Heart right ventricle (tissue), 16 donors: ENCODE measurements around the gene AGAP1. TPM values are rescaled to one million over a fixed set of nuclear protein-coding genes. Genes with fewer than 3 reads are reported as not detected.

Source experiments
- ATAC-seq, 8 donors: fragments of 200-7000 bp; cut with Tn5 transposase; one replicate each; pipeline ENCODE4 v1.9.1; 2020; ENCODE audit warnings: mild to moderate bottlenecking in 8 of 8, moderate library complexity in 8 of 8, moderate number of reproducible peaks in 1 of 8
- DNase-seq, 2 donors: peaks; one replicate each; pipeline ENCODE4 v3.0.0-alpha.2; 2020
- H3K27ac ChIP-seq, 10 donors: fragments of 200-600 bp; sonication (generic) in 2 of 10; one replicate each; pipeline versions ENCODE4 v1.5.0 to v1.8.0; 2020 to 2022; ENCODE audit warnings: mild to moderate bottlenecking in 3 of 10
- H3K27me3 ChIP-seq, 7 donors: fragments of 200-600 bp; one replicate each; pipeline ENCODE4 v1.8.0; 2021 to 2022; ENCODE audit warnings: mild to moderate bottlenecking in 2 of 7
- H3K36me3 ChIP-seq, 9 donors: fragments of 200-600 bp; sonication (generic) in 1 of 9; one replicate each; pipeline versions ENCODE4 v1.5.0 to v1.8.0; 2020 to 2022; ENCODE audit warnings: mild to moderate bottlenecking in 2 of 9
- H3K4me1 ChIP-seq, 9 donors: fragments of 200-600 bp; sonication (generic) in 1 of 9; one replicate each; pipeline versions ENCODE4 v1.5.0 to v1.8.0; 2020 to 2022; ENCODE audit warnings: mild to moderate bottlenecking in 4 of 9
- H3K4me3 ChIP-seq, 10 donors: fragments of 200-600 bp; sonication (generic) in 2 of 10; one replicate each; pipeline versions ENCODE4 v1.5.0 to v1.8.0; 2020 to 2022; ENCODE audit warnings: mild to moderate bottlenecking in 7 of 10, moderate library complexity in 2 of 10
- H3K9me3 ChIP-seq, 11 donors: fragments of 200-600 bp in 10 of 11; sonication (generic) in 2 of 11; one replicate each; pipeline versions ENCODE4 v1.5.0 to v1.8.0; 2013 to 2022; ENCODE audit warnings: mild to moderate bottlenecking in 2 of 11, control low read depth in 1 of 11, moderate library complexity in 1 of 11
- WGBS, 2 donors: extraction: QIAGEN DNeasy Blood & Tissue Kit; methylation state at CpG; one replicate each; pipeline ENCODE4 v1.1.7; 2013; ENCODE audit warnings: inconsistent platforms in 1 of 2; 5-methylcytosine and 5-hydroxymethylcytosine counted together
- intact Hi-C, 10 donors: fragments of 100-400 bp; cut with DNase I; formaldehyde crosslinking; loops; one replicate each; pipeline versions ENCODE4 v1.11.1 to v1.14.2; 2022
- polyA plus RNA-seq, 2 donors: library from polyadenylated mRNA; stranded (reverse); fragments of 200-250 nt; gene quantifications; one replicate each; pipeline ENCODE4 v1.2.3, GENCODE V29; 2013
- total RNA-seq, 10 donors: library from RNA; stranded (reverse); fragmentation: NEBNext Ultra II Directional in 3 of 10; extraction: Animal tissue kit (Norgen Biotek cat#: 25700) in 3 of 10; gene quantifications; one replicate each; pipeline versions ENCODE4 v1.2.1 to v1.2.4, GENCODE V29; 2021 to 2023
- TF ChIP-seq, protein P1 (sequence below), 9 donors: fragments of 200-600 bp; sonication (generic) in 2 of 9; IDR thresholded peaks; one replicate each; pipeline versions ENCODE4 v1.5.0 to v1.8.0; 2021 to 2022; ENCODE audit warnings: antibody characterized with exemption in 9 of 9, mild to moderate bottlenecking in 5 of 9, moderate library complexity in 1 of 9
- donor health status: Arrhythmogenic right ventricular cardiomyopathy.
- donor health status: ischemic (EF 13 %, LVEDD 7.1; RV severe dilation, severe dysfunction).
- donor health status: healthy with polysubstance abuse.
- donor health status: DM: no; HTN: yes; CAD: no.
- donor health status: DM: no; HTN: no; CAD: no.
- donor health status: ischemic (EF 25% LVEDD 6.9; RV normal size, moderate dysfunction).
- donor health status: ischemic (EF 25% LVEDD 5.7; RV mildly dilated, moderate dysfunction).
- donor health status: healthy.
- donor health status: DM: yes; HTN: yes; CAD: no.
- donor health status: Ischemic cardiomyopathy.
- donor health status: ischemic (EF 35%, LVEDD 5.7; RV mildly dilated, moderate dysfunction).
- donor health status: nonischemic (EF 11% LVEDD 7.7; RV severe dilation, severe dysfunction).
- donor health status: DM: yes; HTN: yes; CAD: no.
- donor health status: PGD.
- donor health status: ischemic (EF 29% LVEDD 5.4; RV normal size, mild dysfunction).
- donor health status: nonischemic (EF 23%, LVEDD 6.1; RV moderate dilation, normal function).

AGAP1 gene
- total and polyA plus RNA-seq, 12 donors, result 3.5 to 29.2 (median 19.4) TPM

DNA sequence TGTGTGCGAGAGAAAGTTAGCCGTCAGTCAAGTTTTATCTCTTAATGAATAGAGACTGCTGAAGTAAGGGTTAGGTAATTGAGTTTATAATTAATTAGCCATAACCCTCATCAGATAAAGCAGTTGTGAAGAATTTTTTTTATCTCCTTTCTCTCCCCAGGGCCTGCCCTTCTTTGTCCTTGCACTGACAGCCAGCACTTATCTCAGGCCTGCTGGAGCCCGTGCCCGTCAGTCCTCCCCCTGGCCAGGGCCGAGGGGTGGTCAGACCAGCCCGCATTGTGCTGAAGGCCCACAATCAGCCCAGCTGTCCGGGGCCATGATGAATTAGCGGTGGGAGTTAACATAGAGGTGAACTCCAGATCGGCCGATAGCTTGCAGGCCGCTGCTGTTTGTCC, 358.7 kb downstream of the AGAP1 start:
- no peak for DNase-seq
- H3K9me3 ChIP-seq, result no peaks in the 10 kb centered on the region
- peaks cover 0 to 7% (median 0%) of the 10 kb centered on the region in 9 donors for H3K4me1 ChIP-seq
- intact Hi-C loops, result no loop called here
- ATAC-seq, result peak in 3 of 8 donors; percentile 34 to 50 (median 45)
- H3K27ac ChIP-seq, result no peak overlapping the region
- no peak overlapping the region for H3K4me3 ChIP-seq
- 59 to 73% methylated on average over 11 of the region's 11 CpGs for WGBS, 2 donors
- TF ChIP-seq, protein P1, sequence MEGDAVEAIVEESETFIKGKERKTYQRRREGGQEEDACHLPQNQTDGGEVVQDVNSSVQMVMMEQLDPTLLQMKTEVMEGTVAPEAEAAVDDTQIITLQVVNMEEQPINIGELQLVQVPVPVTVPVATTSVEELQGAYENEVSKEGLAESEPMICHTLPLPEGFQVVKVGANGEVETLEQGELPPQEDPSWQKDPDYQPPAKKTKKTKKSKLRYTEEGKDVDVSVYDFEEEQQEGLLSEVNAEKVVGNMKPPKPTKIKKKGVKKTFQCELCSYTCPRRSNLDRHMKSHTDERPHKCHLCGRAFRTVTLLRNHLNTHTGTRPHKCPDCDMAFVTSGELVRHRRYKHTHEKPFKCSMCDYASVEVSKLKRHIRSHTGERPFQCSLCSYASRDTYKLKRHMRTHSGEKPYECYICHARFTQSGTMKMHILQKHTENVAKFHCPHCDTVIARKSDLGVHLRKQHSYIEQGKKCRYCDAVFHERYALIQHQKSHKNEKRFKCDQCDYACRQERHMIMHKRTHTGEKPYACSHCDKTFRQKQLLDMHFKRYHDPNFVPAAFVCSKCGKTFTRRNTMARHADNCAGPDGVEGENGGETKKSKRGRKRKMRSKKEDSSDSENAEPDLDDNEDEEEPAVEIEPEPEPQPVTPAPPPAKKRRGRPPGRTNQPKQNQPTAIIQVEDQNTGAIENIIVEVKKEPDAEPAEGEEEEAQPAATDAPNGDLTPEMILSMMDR (IDR thresholded peaks at IDR 0.05), result no peak
- no peaks in the 10 kb centered on the region for H3K27me3 ChIP-seq
- no peaks in the 10 kb centered on the region for H3K36me3 ChIP-seq

DNA sequence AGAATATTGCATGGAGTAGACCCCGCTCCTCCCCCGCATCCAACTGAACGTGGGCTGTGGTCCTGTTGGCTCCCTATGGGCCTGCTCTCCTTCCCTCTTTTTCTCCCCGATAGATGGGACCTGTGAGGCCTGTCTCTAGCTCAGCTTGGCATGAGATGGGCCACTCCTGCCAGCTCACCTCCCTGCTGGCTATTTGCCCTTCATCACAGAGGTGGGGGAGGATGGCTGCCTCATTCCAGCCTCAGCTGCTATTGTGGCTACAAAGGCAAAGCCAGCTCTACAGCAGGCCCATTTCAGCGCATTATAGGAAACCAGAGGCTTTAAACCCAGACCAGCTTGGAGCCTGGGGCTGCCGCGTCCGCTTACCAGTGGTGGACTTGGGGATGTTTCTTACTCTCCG, 360.4 kb downstream of the AGAP1 start:
- H3K9me3 ChIP-seq, result no peaks in the 10 kb centered on the region
- intact Hi-C loops, result no loop called here
- WGBS, 2 donors, result 84 to 87% methylated on average over 9 of the region's 9 CpGs
- DNase-seq (no peak), ATAC-seq (peak in 5 of 8 donors; percentile 43 to 68 (median 49))
- TF ChIP-seq, protein P1 (IDR thresholded peaks at IDR 0.05), result no peak
- H3K4me1 ChIP-seq, result peaks cover 0 to 23% (median 0%) of the 10 kb centered on the region in 9 donors
- H3K36me3 ChIP-seq, result no peaks in the 10 kb centered on the region
- no peaks in the 10 kb centered on the region for H3K27me3 ChIP-seq
- no peak overlapping the region for H3K27ac ChIP-seq
- H3K4me3 ChIP-seq, result no peak overlapping the region

DNA sequence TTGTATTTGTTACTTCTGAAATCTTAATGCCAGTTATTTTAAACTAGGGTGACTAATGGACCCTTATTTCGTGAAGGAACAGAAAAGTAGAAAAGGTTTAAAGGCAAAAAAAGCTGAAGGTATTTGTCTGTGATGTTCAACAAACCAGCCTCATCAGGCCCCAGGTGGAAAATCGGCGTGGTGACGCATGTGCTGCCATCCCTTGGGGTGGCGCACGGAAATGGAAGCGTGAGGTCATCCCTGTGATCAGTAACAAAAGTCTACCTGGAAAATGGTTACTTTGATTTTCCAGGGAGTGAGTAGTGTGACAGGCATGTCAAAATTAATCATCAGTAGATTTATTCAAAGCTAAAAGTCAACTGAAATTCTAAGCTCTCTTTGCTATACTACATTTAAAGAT, 361.2 kb downstream of the AGAP1 start:
- intact Hi-C loops, result no loop called here
- Histone ChIP-seq H3K27ac (no peak overlapping the region), H3K9me3 (no peaks in the 10 kb centered on the region), H3K36me3 (no peaks in the 10 kb centered on the region), H3K4me1 (peaks cover 0 to 30% (median 6%) of the 10 kb centered on the region in 9 donors), H3K4me3 (no peak overlapping the region), H3K27me3 (no peaks in the 10 kb centered on the region)
- ATAC-seq, result no peak
- DNase-seq, result no peak
- TF ChIP-seq, protein P1 (IDR thresholded peaks at IDR 0.05), result no peak
- 96 to 98% methylated on average over 7 of the region's 7 CpGs for WGBS, 2 donors

DNA sequence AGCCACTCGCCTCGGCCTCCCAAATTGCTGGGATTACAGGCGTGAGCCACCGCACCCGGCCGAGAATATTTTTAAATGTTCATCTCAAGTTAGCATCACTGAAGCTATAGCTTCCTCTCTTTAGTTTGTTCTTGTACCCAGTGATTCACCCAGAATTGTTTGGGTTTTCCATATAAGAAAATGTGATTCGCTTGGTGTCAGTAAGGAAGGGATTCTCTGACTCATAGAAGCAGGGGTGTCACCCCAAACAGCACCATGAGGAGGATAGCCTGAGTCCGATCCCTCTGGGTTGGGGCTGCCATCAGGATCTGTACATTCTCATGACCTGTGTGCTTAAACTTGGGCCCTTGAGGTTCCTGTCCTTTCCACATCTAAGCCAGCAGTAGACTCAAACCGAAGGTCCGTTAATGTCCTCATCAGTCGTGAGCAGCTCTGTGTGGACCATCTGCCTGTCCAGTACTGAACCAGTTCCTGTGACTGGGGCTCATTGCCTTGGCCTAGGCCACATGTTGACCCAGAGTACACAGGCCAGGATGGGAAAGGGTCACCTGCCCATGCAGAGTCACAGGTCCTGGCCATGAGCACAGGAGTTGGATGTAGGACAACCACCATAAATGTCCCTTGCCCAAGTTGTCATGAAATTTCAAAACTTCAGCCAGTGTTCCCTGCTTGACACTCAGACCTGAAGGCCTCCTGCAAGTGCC, 362.5 kb downstream of the AGAP1 start:
- intact Hi-C loops, result no loop called here
- H3K4me1 ChIP-seq, result peaks cover 0 to 42% (median 17%) of the 10 kb centered on the region in 9 donors
- no peaks in the 10 kb centered on the region for H3K36me3 ChIP-seq
- ATAC-seq (no peak), DNase-seq (no peak)
- 98 to 99% methylated on average over 11 of the region's 11 CpGs for WGBS, 2 donors
- H3K27ac ChIP-seq, result no peak overlapping the region
- no peak overlapping the region for H3K4me3 ChIP-seq
- TF ChIP-seq, protein P1 (IDR thresholded peaks at IDR 0.05), result no peak
- H3K9me3 ChIP-seq, result no peaks in the 10 kb centered on the region
- H3K27me3 ChIP-seq, result no peaks in the 10 kb centered on the region
